Measurements from ENCODE around the gene C1QTNF8.

C1QTNF8 gene

DNA sequence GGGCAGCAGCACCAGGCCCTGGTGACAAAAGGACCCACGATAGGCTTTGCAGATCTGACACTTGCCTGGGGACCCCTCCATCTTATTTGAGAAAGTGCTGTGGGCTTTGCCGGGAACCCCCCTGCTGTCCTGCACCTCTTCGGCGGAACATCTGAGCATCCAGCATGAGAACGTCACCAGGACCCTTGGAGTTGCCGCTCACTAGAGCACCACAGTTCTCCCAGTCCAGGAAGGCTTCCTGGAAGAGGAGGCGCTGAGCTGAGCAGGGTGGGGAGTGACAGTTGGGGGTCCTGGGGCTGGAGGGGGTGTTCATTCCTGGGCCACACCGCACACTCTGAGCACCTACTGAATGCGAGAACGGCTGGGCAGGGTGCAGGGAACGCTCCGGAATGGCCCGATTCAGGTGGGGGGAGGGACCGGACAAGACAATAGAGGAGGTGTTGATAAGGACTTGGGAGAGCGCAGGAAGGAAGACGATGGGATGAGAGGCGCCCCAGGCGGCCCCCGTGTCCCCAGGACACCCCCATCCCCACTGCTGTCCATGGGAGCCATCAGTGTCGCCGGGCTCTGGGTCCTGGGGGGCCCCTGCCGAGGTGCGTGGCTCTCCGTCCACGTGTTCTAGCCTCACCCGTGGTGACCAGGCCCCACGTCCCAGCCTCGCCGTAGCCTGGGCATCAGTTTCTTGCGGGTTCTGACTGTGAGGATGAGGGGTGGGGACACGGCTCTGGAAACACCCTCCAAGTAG is 32.1 kb upstream of the C1QTNF8 start:
- DNase-seq (ENCODE audit: low read depth): no peak
- TF ChIP-seq, protein P1, sequence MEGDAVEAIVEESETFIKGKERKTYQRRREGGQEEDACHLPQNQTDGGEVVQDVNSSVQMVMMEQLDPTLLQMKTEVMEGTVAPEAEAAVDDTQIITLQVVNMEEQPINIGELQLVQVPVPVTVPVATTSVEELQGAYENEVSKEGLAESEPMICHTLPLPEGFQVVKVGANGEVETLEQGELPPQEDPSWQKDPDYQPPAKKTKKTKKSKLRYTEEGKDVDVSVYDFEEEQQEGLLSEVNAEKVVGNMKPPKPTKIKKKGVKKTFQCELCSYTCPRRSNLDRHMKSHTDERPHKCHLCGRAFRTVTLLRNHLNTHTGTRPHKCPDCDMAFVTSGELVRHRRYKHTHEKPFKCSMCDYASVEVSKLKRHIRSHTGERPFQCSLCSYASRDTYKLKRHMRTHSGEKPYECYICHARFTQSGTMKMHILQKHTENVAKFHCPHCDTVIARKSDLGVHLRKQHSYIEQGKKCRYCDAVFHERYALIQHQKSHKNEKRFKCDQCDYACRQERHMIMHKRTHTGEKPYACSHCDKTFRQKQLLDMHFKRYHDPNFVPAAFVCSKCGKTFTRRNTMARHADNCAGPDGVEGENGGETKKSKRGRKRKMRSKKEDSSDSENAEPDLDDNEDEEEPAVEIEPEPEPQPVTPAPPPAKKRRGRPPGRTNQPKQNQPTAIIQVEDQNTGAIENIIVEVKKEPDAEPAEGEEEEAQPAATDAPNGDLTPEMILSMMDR (IDR thresholded peaks at IDR 0.05; ENCODE audit: low read depth, low read length, missing control alignments): no peak
- H3K4me3 ChIP-seq (ENCODE audit: low read depth, low read length): no peak overlapping the region

DNA sequence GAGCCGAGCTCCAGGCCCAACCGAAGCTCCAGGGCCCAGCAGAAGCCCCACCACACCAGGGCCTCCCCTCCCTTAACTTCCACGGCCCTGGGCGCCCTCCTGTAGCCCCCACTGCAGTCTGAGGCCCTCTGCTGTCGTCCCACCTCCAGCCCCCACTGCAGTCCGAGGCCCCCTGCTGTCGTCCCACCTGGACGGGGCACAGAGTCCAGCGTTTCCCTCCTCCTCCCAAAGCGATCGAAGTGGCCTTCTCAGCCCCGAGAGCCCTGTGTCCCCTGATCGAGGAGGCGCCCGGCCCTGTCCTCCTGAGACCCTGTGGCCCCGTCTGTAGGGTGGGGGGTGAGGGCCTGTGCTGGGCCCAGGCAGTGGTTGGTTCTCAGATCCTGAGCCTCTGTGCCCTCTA is 31.1 kb upstream of the C1QTNF8 start:
- no peak for DNase-seq (ENCODE audit: low read depth)
- H3K4me3 ChIP-seq (ENCODE audit: low read depth, low read length): no peak overlapping the region
- TF ChIP-seq, protein P1 (IDR thresholded peaks at IDR 0.05; ENCODE audit: low read depth, low read length, missing control alignments): no peak

DNA sequence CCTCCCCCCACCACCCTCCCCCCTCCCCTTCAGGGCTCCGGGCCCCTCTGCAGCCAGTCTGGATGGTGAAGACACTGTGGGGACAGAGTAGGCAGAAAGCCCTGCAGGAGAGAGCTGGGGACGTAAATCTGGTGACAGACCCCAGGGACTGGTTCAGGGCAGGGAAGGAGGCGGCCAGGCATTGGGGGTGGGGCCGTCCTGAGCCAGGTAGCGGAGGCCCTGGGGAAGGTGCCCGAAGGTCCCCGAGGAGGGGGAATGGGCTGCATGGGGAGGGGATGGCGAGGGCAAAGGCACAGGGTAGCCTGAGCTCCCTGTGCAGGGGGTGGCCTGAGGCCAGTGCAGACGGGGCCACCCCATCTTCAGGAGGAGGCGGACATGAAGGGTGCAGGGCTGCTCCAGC is 30.5 kb upstream of the C1QTNF8 start:
- no peak for DNase-seq (ENCODE audit: low read depth)
- no peak overlapping the region for H3K4me3 ChIP-seq (ENCODE audit: low read depth, low read length)
- TF ChIP-seq, protein P1 (IDR thresholded peaks at IDR 0.05; ENCODE audit: low read depth, low read length, missing control alignments): no peak

DNA sequence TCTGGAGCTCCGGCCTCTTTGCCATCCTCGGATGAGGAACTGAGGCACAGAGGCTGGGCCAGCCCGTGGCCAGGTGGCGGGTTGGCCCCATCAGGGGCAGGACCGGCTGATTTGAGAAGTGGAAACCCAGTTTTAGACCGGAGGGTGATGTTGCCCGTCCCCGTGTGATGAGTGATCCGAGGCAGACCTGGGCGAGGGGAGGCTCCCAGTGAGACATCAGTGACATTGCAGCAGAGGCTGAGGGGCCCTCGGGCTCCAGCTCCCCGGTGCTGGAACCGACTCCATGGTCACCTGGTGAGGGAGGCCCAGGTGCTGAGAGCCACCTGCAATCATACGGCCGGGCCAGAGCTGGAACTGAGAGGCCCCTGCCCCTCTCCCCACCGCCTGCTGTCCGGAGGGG is 30.0 kb upstream of the C1QTNF8 start:
- DNase-seq (ENCODE audit: low read depth): no peak
- TF ChIP-seq, protein P1 (IDR thresholded peaks at IDR 0.05; ENCODE audit: low read depth, low read length, missing control alignments): no peak
- no peak overlapping the region for H3K4me3 ChIP-seq (ENCODE audit: low read depth, low read length)

DNA sequence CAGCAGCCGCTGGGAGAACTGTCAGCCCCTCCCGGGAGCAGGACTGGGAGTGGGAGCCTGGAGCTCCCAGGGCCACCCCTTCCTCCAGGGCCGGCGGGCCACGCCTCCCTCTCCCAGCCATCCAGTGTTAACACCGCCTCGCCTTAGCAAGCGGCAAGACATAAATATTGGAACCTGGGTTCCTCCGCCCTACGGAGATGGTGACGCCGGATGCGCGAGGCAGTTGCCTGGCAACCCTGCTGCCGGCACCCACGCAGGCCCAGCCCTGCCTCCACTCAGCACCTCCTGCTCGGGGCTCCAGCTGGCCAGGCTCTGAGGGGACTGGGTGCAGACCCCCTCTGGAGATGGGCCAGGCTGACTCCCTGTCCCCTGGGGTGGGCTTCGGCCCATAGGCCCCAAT is 29.4 kb upstream of the C1QTNF8 start:
- no peak overlapping the region for H3K4me3 ChIP-seq (ENCODE audit: low read depth, low read length)
- DNase-seq (ENCODE audit: low read depth): no peak
- TF ChIP-seq, protein P1 (IDR thresholded peaks at IDR 0.05; ENCODE audit: low read depth, low read length, missing control alignments): no peak

DNA sequence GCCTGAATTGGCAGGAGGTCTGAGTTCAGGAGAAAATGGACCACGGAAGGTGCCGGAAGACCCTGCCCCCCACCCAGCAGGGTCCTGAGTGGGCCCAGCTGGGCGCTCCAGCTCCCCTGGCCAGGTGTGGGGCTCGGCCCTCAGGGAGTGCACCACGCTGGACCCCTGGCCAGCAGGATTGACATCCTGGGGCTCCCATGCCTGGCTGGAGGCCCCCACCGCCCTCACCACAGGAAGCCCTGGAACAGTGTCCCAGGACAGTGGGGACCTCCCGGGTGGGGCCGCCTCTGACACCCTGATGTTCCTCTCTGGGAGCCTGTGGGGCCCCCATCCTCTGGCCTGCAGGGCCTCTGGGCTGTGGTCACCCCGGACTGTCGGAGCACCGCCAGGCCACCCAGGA is 28.8 kb upstream of the C1QTNF8 start:
- DNase-seq (ENCODE audit: low read depth): no peak
- H3K4me3 ChIP-seq (ENCODE audit: low read depth, low read length): no peak overlapping the region
- TF ChIP-seq, protein P1 (IDR thresholded peaks at IDR 0.05; ENCODE audit: low read depth, low read length, missing control alignments): no peak

DNA sequence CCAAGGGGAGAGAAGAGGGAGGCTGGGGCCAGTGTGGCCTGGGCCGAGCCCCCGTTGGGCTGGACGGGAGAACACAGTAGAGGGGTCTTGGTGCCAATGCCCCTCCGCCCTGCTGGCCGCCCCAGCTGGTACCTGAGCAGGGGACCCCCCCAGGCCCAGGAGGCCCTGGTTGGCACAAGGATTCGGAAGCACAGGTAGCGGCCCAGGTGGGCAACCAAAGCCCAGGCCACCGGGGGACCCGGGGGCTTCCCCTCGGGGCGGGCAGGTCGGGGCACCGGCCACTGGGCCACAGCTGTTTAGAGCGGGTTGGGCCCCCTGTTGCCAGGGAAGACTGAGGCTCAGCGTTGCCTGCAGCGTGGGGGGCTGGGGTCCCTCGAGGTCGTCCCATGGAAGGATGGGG is 28.2 kb upstream of the C1QTNF8 start:
- no peak overlapping the region for H3K4me3 ChIP-seq (ENCODE audit: low read depth, low read length)
- DNase-seq (ENCODE audit: low read depth): no peak
- TF ChIP-seq, protein P1 (IDR thresholded peaks at IDR 0.05; ENCODE audit: low read depth, low read length, missing control alignments): no peak

Measured in GM12864 (cell line).